ENCODE data around the gene SRPX. TPM values are rescaled to one million over a fixed set of nuclear protein-coding genes. Genes with fewer than 3 reads are reported as not detected.

Gene SRPX
- polyA plus RNA-seq, result 10 to 100 TPM in 1 of 2 donors, 1 to 10 TPM in 1; 4.1 to 10.4 TPM

- Histone ChIP-seq H3K9me3 (ENCODE audit: control insufficient read depth in 2 of 2, insufficient read depth in 1 of 2, low read depth in 1 of 2, low read length in 1 of 2) (no peaks in the 10 kb centered on the region), H3K36me3 (ENCODE audit: control insufficient read depth in 2 of 2, insufficient read depth in 2 of 2, low read length in 1 of 2) (no peaks in the 10 kb centered on the region), H3K4me1 (ENCODE audit: control insufficient read depth in 2 of 2, insufficient read depth in 2 of 2, low read length in 1 of 2) (peaks cover 0 to 5% of the 10 kb centered on the region in 2 donors), H3K4me3 (ENCODE audit: low read depth in 1 of 2, low read length in 2 of 2) (peak within 1 kb of the TSS; percentile 31 to 57), H3K27me3 (ENCODE audit: control insufficient read depth in 1 of 2, insufficient read depth in 2 of 2, low read length in 2 of 2) (peaks cover 0 to 13% of the 10 kb centered on the region in 2 donors), H3K27ac (ENCODE audit: low read depth in 2 of 2, low read length in 1 of 2) (no peak within 1 kb of the TSS)
- 4 to 29% methylated on average over 57 to 75 of the region's 76 CpGs for WGBS, 2 donors
These were observed at the start of gene SRPX for GRCh38 chrX:38220415-38221390. TSS of gene SRPX (minus strand) at chrX:38220871. CDS start at chrX:38220792, 79 bp downstream.

DNA sequence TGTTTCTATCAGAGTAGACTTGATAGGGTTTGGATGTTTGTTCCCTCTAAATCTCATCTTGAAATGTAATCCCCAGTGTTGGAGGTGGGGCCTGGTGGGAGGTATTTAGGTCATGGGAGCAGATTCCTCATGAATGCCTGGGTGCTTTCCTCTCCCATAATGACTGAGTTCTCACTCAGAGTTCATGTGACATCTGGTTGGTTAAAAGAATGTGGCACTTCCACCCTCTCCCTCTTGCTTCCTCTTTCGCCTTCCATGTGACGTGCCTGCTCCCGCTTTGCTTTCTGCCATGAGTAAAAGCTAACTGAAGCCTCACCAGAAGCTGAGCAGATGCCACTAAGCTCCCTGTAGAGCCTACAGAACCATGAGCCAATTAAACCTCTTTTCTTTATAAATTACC, 47.3 kb upstream of the SRPX start:
- no peaks in the 10 kb centered on the region for H3K9me3 ChIP-seq (ENCODE audit: control insufficient read depth in 2 of 2, insufficient read depth in 1 of 2, low read depth in 1 of 2, low read length in 1 of 2)
- H3K27me3 ChIP-seq (ENCODE audit: control insufficient read depth in 1 of 2, insufficient read depth in 2 of 2, low read length in 2 of 2), result no peaks in the 10 kb centered on the region
- H3K27ac ChIP-seq (ENCODE audit: low read depth in 2 of 2, low read length in 1 of 2), result no peak overlapping the region
- no peaks in the 10 kb centered on the region for H3K4me1 ChIP-seq (ENCODE audit: control insufficient read depth in 2 of 2, insufficient read depth in 2 of 2, low read length in 1 of 2)
- no peak overlapping the region for H3K4me3 ChIP-seq (ENCODE audit: low read depth in 1 of 2, low read length in 2 of 2)
- WGBS, 2 donors, result 86 to 99% methylated on average over 3 of the region's 3 CpGs
- H3K36me3 ChIP-seq (ENCODE audit: control insufficient read depth in 2 of 2, insufficient read depth in 2 of 2, low read length in 1 of 2), result no peaks in the 10 kb centered on the region

DNA sequence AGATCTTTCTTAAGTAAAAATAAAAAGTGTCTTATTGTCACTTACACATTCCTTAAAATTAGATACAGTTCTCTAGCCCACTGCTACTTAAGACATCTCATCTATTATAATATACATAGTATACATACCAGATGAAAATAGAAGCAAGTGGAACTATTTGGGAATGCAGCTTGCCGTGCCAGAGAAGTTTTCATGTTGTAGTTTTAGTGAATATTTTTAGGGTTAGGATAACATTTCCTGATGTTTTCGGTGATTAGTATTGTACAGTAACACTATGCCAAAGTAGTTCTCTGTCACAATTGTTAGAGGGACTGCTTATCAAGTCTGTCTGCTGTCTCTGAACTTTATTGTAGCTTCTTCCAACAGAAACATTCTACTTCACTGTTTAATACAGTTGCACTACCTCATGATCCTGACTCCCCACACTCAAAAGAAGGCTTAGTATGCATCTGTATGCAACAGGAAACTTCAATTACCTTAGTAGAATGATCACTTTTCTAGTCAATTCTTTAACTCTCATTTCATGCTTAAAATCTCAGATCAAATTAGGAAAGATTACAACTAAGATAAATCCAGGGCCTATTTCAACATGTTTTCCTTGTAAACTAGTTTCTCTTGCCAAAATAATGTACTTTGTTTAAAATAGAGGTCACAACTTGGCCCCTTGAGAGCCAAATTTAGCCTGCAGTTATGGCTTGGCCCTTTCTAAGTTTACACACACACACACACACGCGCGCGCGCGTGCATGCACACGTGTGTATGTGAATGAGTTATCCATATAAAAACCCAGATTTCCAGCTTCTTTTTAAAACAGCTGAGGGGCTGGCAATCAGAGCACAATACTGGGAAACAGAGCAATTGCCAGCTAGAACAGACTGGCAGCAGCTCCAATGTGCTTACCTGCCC, 42.3 kb upstream of the SRPX start:
- WGBS, 2 donors, result 63 to 73% methylated on average over 9 of the region's 9 CpGs
- Histone ChIP-seq H3K27ac (ENCODE audit: low read depth in 2 of 2, low read length in 1 of 2) (no peak overlapping the region), H3K9me3 (ENCODE audit: control insufficient read depth in 2 of 2, insufficient read depth in 1 of 2, low read depth in 1 of 2, low read length in 1 of 2) (no peaks in the 10 kb centered on the region), H3K4me3 (ENCODE audit: low read depth in 1 of 2, low read length in 2 of 2) (no peak overlapping the region), H3K27me3 (ENCODE audit: control insufficient read depth in 1 of 2, insufficient read depth in 2 of 2, low read length in 2 of 2) (peaks cover 0 to 3% of the 10 kb centered on the region in 2 donors), H3K36me3 (ENCODE audit: control insufficient read depth in 2 of 2, insufficient read depth in 2 of 2, low read length in 1 of 2) (no peaks in the 10 kb centered on the region), H3K4me1 (ENCODE audit: control insufficient read depth in 2 of 2, insufficient read depth in 2 of 2, low read length in 1 of 2) (no peaks in the 10 kb centered on the region)

DNA sequence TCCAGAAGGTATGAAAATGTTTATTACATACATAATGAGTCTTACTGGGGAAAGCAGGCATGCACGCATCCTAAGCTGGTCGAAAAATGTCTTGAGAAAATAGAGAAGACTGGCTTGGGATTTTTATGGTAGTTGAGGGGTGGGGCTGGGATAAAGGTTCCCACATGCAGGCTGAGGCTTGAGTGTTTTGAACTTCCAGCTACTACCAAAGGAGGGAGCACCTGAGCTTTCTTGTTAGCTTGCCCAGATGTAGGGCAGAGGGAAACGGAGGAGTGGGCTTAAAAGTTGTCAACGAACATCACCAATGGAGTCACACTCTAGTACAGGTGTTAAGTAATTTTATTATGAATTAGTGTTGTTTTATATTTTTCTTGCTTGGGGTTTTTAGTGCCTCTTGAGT, 39.6 kb upstream of the SRPX start:
- WGBS, 2 donors, result 32 to 56% methylated on average over 4 of the region's 4 CpGs
- peaks cover 0 to 3% of the 10 kb centered on the region in 2 donors for H3K27me3 ChIP-seq (ENCODE audit: control insufficient read depth in 1 of 2, insufficient read depth in 2 of 2, low read length in 2 of 2)

GRCh38 chrX:38256019-38256418, 35.3 kb upstream of the SRPX start:
- H3K9me3 ChIP-seq (ENCODE audit: control insufficient read depth in 2 of 2, insufficient read depth in 1 of 2, low read depth in 1 of 2, low read length in 1 of 2), result no peaks in the 10 kb centered on the region
- WGBS, 2 donors, result 96 to 97% methylated on average over 28 to 30 of the region's 30 CpGs
- H3K27me3 ChIP-seq (ENCODE audit: control insufficient read depth in 1 of 2, insufficient read depth in 2 of 2, low read length in 2 of 2), result peaks cover 0 to 3% of the 10 kb centered on the region in 2 donors
- no peaks in the 10 kb centered on the region for H3K4me1 ChIP-seq (ENCODE audit: control insufficient read depth in 2 of 2, insufficient read depth in 2 of 2, low read length in 1 of 2)
- no peaks in the 10 kb centered on the region for H3K36me3 ChIP-seq (ENCODE audit: control insufficient read depth in 2 of 2, insufficient read depth in 2 of 2, low read length in 1 of 2)
- H3K27ac ChIP-seq (ENCODE audit: low read depth in 2 of 2, low read length in 1 of 2), result no peak overlapping the region
- H3K4me3 ChIP-seq (ENCODE audit: low read depth in 1 of 2, low read length in 2 of 2), result no peak overlapping the region

More for the DNA sequence above, 39.6 kb upstream of the SRPX start:
- Histone ChIP-seq H3K4me1 (ENCODE audit: control insufficient read depth in 2 of 2, insufficient read depth in 2 of 2, low read length in 1 of 2) (no peaks in the 10 kb centered on the region), H3K4me3 (ENCODE audit: low read depth in 1 of 2, low read length in 2 of 2) (no peak overlapping the region), H3K27ac (ENCODE audit: low read depth in 2 of 2, low read length in 1 of 2) (no peak overlapping the region), H3K9me3 (ENCODE audit: control insufficient read depth in 2 of 2, insufficient read depth in 1 of 2, low read depth in 1 of 2, low read length in 1 of 2) (no peaks in the 10 kb centered on the region), H3K36me3 (ENCODE audit: control insufficient read depth in 2 of 2, insufficient read depth in 2 of 2, low read length in 1 of 2) (no peaks in the 10 kb centered on the region)

DNA sequence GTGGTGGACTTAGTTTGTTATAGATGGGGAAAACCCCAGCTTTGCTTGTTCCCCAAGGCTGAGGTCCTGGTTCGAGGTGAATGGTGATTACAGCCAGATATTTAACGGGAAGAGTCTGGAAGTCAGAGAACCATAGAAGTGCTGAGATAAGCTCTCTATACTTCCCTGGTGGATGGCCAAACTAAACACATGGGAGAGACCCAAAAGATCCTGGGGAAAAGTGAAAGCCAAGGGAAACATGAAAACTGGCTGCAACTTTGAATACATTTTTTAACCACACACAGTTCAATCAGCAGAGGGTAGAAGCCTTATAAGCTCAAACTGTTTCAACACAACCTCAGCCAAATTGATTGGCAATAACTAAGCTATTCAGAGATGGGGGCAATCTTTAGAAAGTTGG, 29.3 kb upstream of the SRPX start:
- Histone ChIP-seq H3K9me3 (ENCODE audit: control insufficient read depth in 2 of 2, insufficient read depth in 1 of 2, low read depth in 1 of 2, low read length in 1 of 2) (no peaks in the 10 kb centered on the region), H3K27ac (ENCODE audit: low read depth in 2 of 2, low read length in 1 of 2) (no peak overlapping the region), H3K36me3 (ENCODE audit: control insufficient read depth in 2 of 2, insufficient read depth in 2 of 2, low read length in 1 of 2) (no peaks in the 10 kb centered on the region), H3K4me3 (ENCODE audit: low read depth in 1 of 2, low read length in 2 of 2) (no peak overlapping the region), H3K4me1 (ENCODE audit: control insufficient read depth in 2 of 2, insufficient read depth in 2 of 2, low read length in 1 of 2) (no peaks in the 10 kb centered on the region), H3K27me3 (ENCODE audit: control insufficient read depth in 1 of 2, insufficient read depth in 2 of 2, low read length in 2 of 2) (no peaks in the 10 kb centered on the region)
- WGBS, 2 donors, result 20 to 29% methylated on average over 2 of the region's 2 CpGs

DNA sequence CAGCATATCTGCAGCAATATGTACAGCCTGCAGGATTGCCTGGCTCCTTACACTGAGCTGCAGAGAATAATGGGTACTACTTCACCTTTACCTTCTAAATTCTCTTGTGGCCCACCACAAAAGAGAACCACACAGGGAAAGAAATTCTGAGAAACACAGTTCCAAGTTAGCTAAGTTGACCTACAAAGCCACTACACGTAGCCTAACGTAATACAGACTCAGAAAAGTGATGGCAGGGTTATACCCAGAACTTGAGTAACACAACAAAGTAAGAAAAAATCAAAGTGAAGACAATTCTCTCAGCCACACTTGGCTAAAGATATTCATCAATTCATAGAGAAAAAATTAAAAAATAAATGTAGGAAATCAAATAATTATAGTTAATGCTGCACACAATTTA, 26.4 kb upstream of the SRPX start:
- Histone ChIP-seq H3K9me3 (ENCODE audit: control insufficient read depth in 2 of 2, insufficient read depth in 1 of 2, low read depth in 1 of 2, low read length in 1 of 2) (no peaks in the 10 kb centered on the region), H3K27me3 (ENCODE audit: control insufficient read depth in 1 of 2, insufficient read depth in 2 of 2, low read length in 2 of 2) (peaks cover 0 to 3% of the 10 kb centered on the region in 2 donors), H3K36me3 (ENCODE audit: control insufficient read depth in 2 of 2, insufficient read depth in 2 of 2, low read length in 1 of 2) (no peaks in the 10 kb centered on the region), H3K4me3 (ENCODE audit: low read depth in 1 of 2, low read length in 2 of 2) (no peak overlapping the region), H3K4me1 (ENCODE audit: control insufficient read depth in 2 of 2, insufficient read depth in 2 of 2, low read length in 1 of 2) (no peaks in the 10 kb centered on the region), H3K27ac (ENCODE audit: low read depth in 2 of 2, low read length in 1 of 2) (no peak overlapping the region)
- WGBS, 2 donors, result 77 to 85% methylated on average over 2 of the region's 2 CpGs

DNA sequence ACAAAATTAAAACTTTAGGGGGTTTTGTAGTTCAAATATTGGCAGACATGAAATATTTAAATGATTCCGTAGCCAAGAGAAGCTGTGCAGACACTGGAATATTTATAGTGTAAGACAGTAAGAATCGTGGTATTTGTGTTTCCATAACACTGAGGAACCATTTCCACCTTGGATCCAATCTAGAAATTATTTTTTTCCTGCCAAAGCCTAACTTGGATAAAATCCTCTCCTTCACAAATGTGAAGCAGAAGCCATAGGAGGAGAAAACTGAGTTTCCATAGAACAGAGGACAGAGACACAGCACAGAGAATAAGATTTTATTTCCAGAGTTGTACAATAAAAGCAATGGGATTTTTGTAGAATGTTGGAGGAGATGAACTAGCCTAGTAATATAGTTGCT, 19.9 kb upstream of the SRPX start:
- Histone ChIP-seq H3K36me3 (ENCODE audit: control insufficient read depth in 2 of 2, insufficient read depth in 2 of 2, low read length in 1 of 2) (no peaks in the 10 kb centered on the region), H3K9me3 (ENCODE audit: control insufficient read depth in 2 of 2, insufficient read depth in 1 of 2, low read depth in 1 of 2, low read length in 1 of 2) (no peaks in the 10 kb centered on the region), H3K27me3 (ENCODE audit: control insufficient read depth in 1 of 2, insufficient read depth in 2 of 2, low read length in 2 of 2) (peaks cover 0 to 6% of the 10 kb centered on the region in 2 donors), H3K27ac (ENCODE audit: low read depth in 2 of 2, low read length in 1 of 2) (no peak overlapping the region), H3K4me3 (ENCODE audit: low read depth in 1 of 2, low read length in 2 of 2) (no peak overlapping the region), H3K4me1 (ENCODE audit: control insufficient read depth in 2 of 2, insufficient read depth in 2 of 2, low read length in 1 of 2) (no peaks in the 10 kb centered on the region)
- 63 to 70% methylated on average over 2 of the region's 2 CpGs for WGBS, 2 donors

DNA sequence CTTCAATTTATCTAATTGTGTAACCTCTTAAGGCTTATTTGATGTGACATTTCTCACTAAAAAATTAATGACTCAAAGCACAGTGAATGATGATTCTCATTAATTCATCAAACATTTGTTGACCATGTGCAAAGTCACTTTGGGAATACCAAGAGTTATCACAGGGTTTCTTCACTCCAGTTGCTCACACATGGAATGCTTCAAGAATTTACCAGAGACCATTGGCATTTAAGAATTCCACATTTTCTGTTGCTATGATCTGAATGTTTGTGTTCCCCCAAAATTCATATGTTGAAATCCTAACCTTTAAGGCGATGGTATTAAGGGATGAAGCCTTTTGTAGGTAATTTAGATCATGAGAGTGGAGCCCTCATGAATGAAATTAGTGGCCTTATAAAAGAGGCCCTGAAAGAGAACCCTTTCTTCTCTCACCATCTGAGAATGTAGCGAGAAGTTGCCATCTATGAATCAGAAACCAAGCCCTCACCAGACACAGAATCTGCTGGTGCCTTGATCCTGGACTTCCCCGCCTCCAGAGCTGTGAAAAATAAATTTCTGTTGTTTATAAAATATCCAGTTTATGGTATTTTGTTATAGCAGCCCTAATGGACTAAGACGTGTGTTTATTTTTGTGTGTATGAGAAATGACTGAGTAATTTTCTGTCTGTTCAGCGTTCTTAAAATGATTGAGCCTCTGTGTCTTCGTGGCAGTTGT, 16.4 kb upstream of the SRPX start:
- Histone ChIP-seq H3K27me3 (ENCODE audit: control insufficient read depth in 1 of 2, insufficient read depth in 2 of 2, low read length in 2 of 2) (peaks cover 0 to 7% of the 10 kb centered on the region in 2 donors), H3K4me3 (ENCODE audit: low read depth in 1 of 2, low read length in 2 of 2) (no peak overlapping the region), H3K27ac (ENCODE audit: low read depth in 2 of 2, low read length in 1 of 2) (no peak overlapping the region), H3K4me1 (ENCODE audit: control insufficient read depth in 2 of 2, insufficient read depth in 2 of 2, low read length in 1 of 2) (no peaks in the 10 kb centered on the region), H3K36me3 (ENCODE audit: control insufficient read depth in 2 of 2, insufficient read depth in 2 of 2, low read length in 1 of 2) (no peaks in the 10 kb centered on the region), H3K9me3 (ENCODE audit: control insufficient read depth in 2 of 2, insufficient read depth in 1 of 2, low read depth in 1 of 2, low read length in 1 of 2) (no peaks in the 10 kb centered on the region)
- WGBS, 2 donors, result 76 to 91% methylated on average over 6 of the region's 6 CpGs
